HEK293 (cell line): ENCODE measurements around the gene PIGN.

Experiments
- CTCF ChIA-PET: fragments of 350-600 bp; formaldehyde crosslinking; extraction: SDS; loops from one replicate; lab custom pipeline; 2021; ENCODE audit warnings: antibody characterized with exemption; lab: Yijun Ruan, JAX
- POLR2A ChIA-PET: fragments of 300-600 bp; formaldehyde crosslinking; extraction: SDS; loops from one replicate; lab custom pipeline; 2020; ENCODE audit warnings: antibody characterized with exemption, inconsistent platforms; lab: Yijun Ruan, JAX
- H3K27ac ChIP-seq: fragments of 200-500 bp; sonication (Bioruptor generic); 2 replicates; pipeline ENCODE4 v1.5.1; 2014; ENCODE audit warnings: low read depth, low read length, control low read depth, inconsistent platforms; ENCODE audit errors: extremely low read depth
- H3K36me3 ChIP-seq, 2 experiments: fragments of 200-500 bp in 1 of 2; sonication (Bioruptor generic) in 1 of 2; 1 replicate in 1 of 2; 2 replicates in 1 of 2; pipeline ENCODE4 v1.5.1; 2014 to 2017; ENCODE audit warnings: inconsistent platforms in 2 of 2, low read length in 2 of 2; ENCODE audit not compliant: control insufficient read depth in 2 of 2, insufficient read depth in 1 of 2
- H3K4me1 ChIP-seq: fragments of 200-500 bp; sonication (Bioruptor generic); 2 replicates; pipeline ENCODE4 v1.5.1; 2014; ENCODE audit warnings: mild to moderate bottlenecking, low read length, inconsistent platforms; ENCODE audit not compliant: control insufficient read depth, insufficient read depth
- H3K4me3 ChIP-seq: 2 replicates; pipeline ENCODE4 v1.5.1; 2011; ENCODE audit warnings: low read depth, mild to moderate bottlenecking, control low read depth, low read length, moderate library complexity
- H3K9me3 ChIP-seq: fragments of 200-500 bp; sonication (Bioruptor generic); 2 replicates; pipeline ENCODE4 v1.5.1; 2014; ENCODE audit warnings: low read depth, low read length, inconsistent platforms; ENCODE audit not compliant: control insufficient read depth, insufficient read depth
- ATF2 ChIP-seq: fragments of 450-650 bp; formaldehyde crosslinking; IDR thresholded peaks from 2 replicates; pipeline ENCODE4 v1.5.1; 2016; ENCODE audit warnings: missing biosample characterization, missing genetic modification characterization, low read depth
- BCL11B ChIP-seq: fragments of 450-650 bp; formaldehyde crosslinking; IDR thresholded peaks from 2 replicates; pipeline ENCODE4 v1.5.1; 2016; ENCODE audit warnings: low read depth, missing biosample characterization, missing genetic modification characterization
- CTCF ChIP-seq: fragments of 450-650 bp; formaldehyde crosslinking; IDR thresholded peaks from 2 replicates; pipeline ENCODE4 v1.5.1; 2016; ENCODE audit warnings: missing biosample characterization, missing genetic modification characterization
- IKZF3 ChIP-seq: fragments of 450-650 bp; IDR thresholded peaks from 2 replicates; pipeline ENCODE4 v1.5.0; 2018; ENCODE audit warnings: missing biosample characterization, mild to moderate bottlenecking, missing genetic modification characterization, moderate library complexity
- MYNN ChIP-seq: fragments of 450-650 bp; formaldehyde crosslinking; IDR thresholded peaks from 2 replicates; pipeline ENCODE4 v1.5.1; 2016; ENCODE audit warnings: missing biosample characterization, missing genetic modification characterization, borderline replicate concordance
- RBAK ChIP-seq: fragments of 450-650 bp; formaldehyde crosslinking; IDR thresholded peaks from 2 replicates; pipeline ENCODE4 v1.5.1; 2016; ENCODE audit warnings: missing biosample characterization, missing genetic modification characterization
- SETDB1 ChIP-seq: IDR thresholded peaks from one replicate; pipeline ENCODE4 v1.6.1; 2017; ENCODE audit warnings: mild to moderate bottlenecking, low read length, moderate library complexity, mixed read lengths; ENCODE audit not compliant: insufficient read length
- ZBTB48 ChIP-seq: fragments of 450-650 bp; formaldehyde crosslinking; IDR thresholded peaks from 2 replicates; pipeline ENCODE4 v1.5.1; 2016; ENCODE audit warnings: missing biosample characterization, missing genetic modification characterization
- ZBTB49 ChIP-seq: fragments of 450-650 bp; formaldehyde crosslinking; IDR thresholded peaks from 2 replicates; pipeline ENCODE4 v1.5.1; 2016; ENCODE audit warnings: missing biosample characterization, missing genetic modification characterization, low read depth
- ZEB2 ChIP-seq: fragments of 450-650 bp; formaldehyde crosslinking; IDR thresholded peaks from 2 replicates; pipeline ENCODE4 v1.5.1; 2016; ENCODE audit warnings: missing biosample characterization, missing genetic modification characterization
- ZFP37 ChIP-seq: fragments of 450-650 bp; formaldehyde crosslinking; IDR thresholded peaks from 2 replicates; pipeline ENCODE4 v1.5.1; 2016; ENCODE audit warnings: missing biosample characterization, missing genetic modification characterization
- ZNF133 ChIP-seq: fragments of 450-650 bp; formaldehyde crosslinking; IDR thresholded peaks from 2 replicates; pipeline ENCODE4 v1.5.1; 2016; ENCODE audit warnings: missing biosample characterization, missing genetic modification characterization
- ZNF148 ChIP-seq: fragments of 450-650 bp; formaldehyde crosslinking; IDR thresholded peaks from 2 replicates; pipeline ENCODE4 v1.5.0; 2017; ENCODE audit warnings: missing biosample characterization, missing genetic modification characterization, borderline replicate concordance
- ZNF274 ChIP-seq, 2 experiments: fragments of 200-500 bp in 1 of 2; fragments of 450-650 bp in 1 of 2; sonication (Bioruptor generic) in 1 of 2; formaldehyde crosslinking in 1 of 2; IDR thresholded peaks; 2 replicates each; pipeline versions ENCODE4 v1.5.1 to v1.6.1; 2014 to 2016; ENCODE audit warnings: borderline replicate concordance in 1 of 2, inconsistent platforms in 1 of 2, low read length in 1 of 2, missing biosample characterization in 1 of 2, missing genetic modification characterization in 1 of 2
- ZNF292 ChIP-seq: fragments of 450-650 bp; formaldehyde crosslinking; IDR thresholded peaks from 2 replicates; pipeline ENCODE4 v1.5.1; 2016; ENCODE audit warnings: low read depth, missing biosample characterization, missing genetic modification characterization, borderline replicate concordance
- ZNF600 ChIP-seq: fragments of 450-650 bp; formaldehyde crosslinking; IDR thresholded peaks from 2 replicates; pipeline ENCODE4 v1.5.1; 2016; ENCODE audit warnings: missing biosample characterization, missing genetic modification characterization
- ZSCAN16 ChIP-seq: fragments of 450-650 bp; formaldehyde crosslinking; IDR thresholded peaks from 2 replicates; pipeline ENCODE4 v1.5.1; 2016; ENCODE audit warnings: missing biosample characterization, missing genetic modification characterization

The PIGN gene

GRCh38 chr18:62211325-62211828, 24.5 kb upstream of the PIGN start (continued):
- TF ChIP-seq RBAK (tag by site-specific recombination) (no peak), ZBTB49 (tag by site-specific recombination) (no peak), BCL11B (tag by site-specific recombination) (no peak), ZBTB48 (tag by site-specific recombination) (no peak), ZFP37 (tag by site-specific recombination) (no peak), ZNF292 (no peak), IKZF3 (no peak)
- TF ChIP-seq, all 188 proteins: peak for 0

- peaks cover 12 to 16% of the 10 kb centered on the region in 2 experiments for H3K36me3 ChIP-seq
- ChIA-PET CTCF (interaction anchor here (0.5 to 0.6 kb wide), 2 partner anchors 39 to 229 kb away, joined by 4 to 7 read pairs; no protein-coding TSS in a partner anchor), POLR2A (no interaction called here)
- H3K4me1 ChIP-seq, result 0 out of 2 replicates have a peak, but pooled peaks cover 2% of the 10 kb centered on the region
- no peak overlapping the region for H3K27ac ChIP-seq
- no peaks in the 10 kb centered on the region for H3K9me3 ChIP-seq
- TF ChIP-seq CTCF (tag by site-specific recombination) (no peak), ZNF600 (tag by site-specific recombination) (no peak), MYNN (no peak), ZSCAN16 (no peak), ZNF133 (peak; percentile 96), SETDB1 (peak; percentile 17), ZNF274 (IDR thresholded peaks at IDR 0.05; ENCODE audit: low read length) (no peak), ZNF274 (tag by site-specific recombination; IDR thresholded peaks at IDR 0.05; ENCODE audit: borderline replicate concordance) (no peak), ZEB2 (tag by site-specific recombination) (no peak), ZNF148 (no peak), ATF2 (tag by site-specific recombination) (no peak)
- H3K4me3 ChIP-seq, result no peak overlapping the region
Observed at GRCh38 chr18:62210138-62210537, 23.3 kb upstream of the PIGN start.
